HepG2 (cell line): ENCODE results near the gene TMEM127. TPM values are rescaled to one million over a fixed set of nuclear protein-coding genes. Genes with fewer than 3 reads are reported as not detected.

Source experiments
- BRF2 ChIP-seq: sonication (generic); formaldehyde crosslinking; IDR thresholded peaks from 2 replicates; pipeline ENCODE4 v1.8.1; 2022; ENCODE audit warnings: mild to moderate bottlenecking, missing genetic modification reagents
- CSRNP2 ChIP-seq: sonication (generic); formaldehyde crosslinking; conservative IDR thresholded peaks from 2 replicates; pipeline ENCODE4 v1.8.0; 2022; ENCODE audit warnings: low read depth, missing genetic modification reagents
- HOXA7 ChIP-seq: sonication (generic); formaldehyde crosslinking; IDR thresholded peaks from 2 replicates; pipeline ENCODE4 v1.8.1; 2022; ENCODE audit warnings: mild to moderate bottlenecking, missing genetic modification reagents, moderate library complexity
- MAF1 ChIP-seq: sonication (generic); formaldehyde crosslinking; IDR thresholded peaks from 2 replicates; pipeline ENCODE4 v1.5.0; 2020; ENCODE audit warnings: missing genetic modification reagents, borderline replicate concordance
- MED13 ChIP-seq: sonication (generic); formaldehyde crosslinking; IDR thresholded peaks from 2 replicates; pipeline ENCODE4 v1.5.0; 2020; ENCODE audit warnings: missing genetic modification reagents
- MZF1 ChIP-seq: sonication (generic); formaldehyde crosslinking; IDR thresholded peaks from 2 replicates; pipeline ENCODE4 v1.8.1; 2023; ENCODE audit warnings: mild to moderate bottlenecking, missing genetic modification reagents, borderline replicate concordance
- TCF7L2 ChIP-seq: IDR thresholded peaks from 2 replicates; pipeline ENCODE4 v1.6.1; 2011; ENCODE audit warnings: mild to moderate bottlenecking, low read depth, low read length, moderate library complexity
- ZC3H13 ChIP-seq: sonication (generic); formaldehyde crosslinking; IDR thresholded peaks from 2 replicates; pipeline ENCODE4 v1.8.1; 2023; ENCODE audit warnings: mild to moderate bottlenecking, missing genetic modification reagents, moderate library complexity
- ZFP82 ChIP-seq: sonication (generic); formaldehyde crosslinking; IDR thresholded peaks from 2 replicates; pipeline ENCODE4 v1.5.1; 2020; ENCODE audit warnings: mild to moderate bottlenecking, missing genetic modification reagents, borderline replicate concordance
- ZNF18 ChIP-seq: sonication (generic); formaldehyde crosslinking; IDR thresholded peaks from 2 replicates; pipeline ENCODE4 v1.8.0; 2022; ENCODE audit warnings: mild to moderate bottlenecking, missing genetic modification reagents; ENCODE audit not compliant: insufficient replicate concordance
- ZNF354B ChIP-seq: sonication (generic); formaldehyde crosslinking; IDR thresholded peaks from 2 replicates; pipeline ENCODE4 v1.8.0; 2022; ENCODE audit warnings: mild to moderate bottlenecking, missing genetic modification reagents
- ZNF747 ChIP-seq: sonication (generic); formaldehyde crosslinking; IDR thresholded peaks from 2 replicates; pipeline ENCODE4 v1.8.1; 2023; ENCODE audit warnings: missing genetic modification reagents, mild to moderate bottlenecking, borderline replicate concordance
- ZSCAN31 ChIP-seq: sonication (generic); formaldehyde crosslinking; IDR thresholded peaks from 2 replicates; pipeline ENCODE4 v1.5.0; 2020; ENCODE audit warnings: low read depth, mild to moderate bottlenecking, missing genetic modification reagents
- polyA plus RNA-seq, 8 experiments: library from polyadenylated mRNA; depleted of rRNA in 3 of 8; stranded (reverse) in 7 of 8; unstranded in 1 of 8; fragments of >200 nt; fragmentation: Illumina TruSeq in 4 of 8; extraction: Trizol in 4 of 8; gene quantifications; 2 replicates each; pipeline versions ENCODE4 v1.2.1 to v1.2.3, GENCODE V29; 2011 to 2016; ENCODE audit warnings: low read depth in 4 of 8, missing spikeins in 1 of 8, mixed read lengths in 1 of 8; ENCODE audit not compliant: insufficient read depth in 1 of 8
- total RNA-seq, 5 experiments: library from RNA; depleted of rRNA; stranded (reverse); fragments of >200 nt; fragmentation: Illumina TruSeq; extraction: Trizol; gene quantifications; 2 replicates each; pipeline ENCODE4 v1.2.3, GENCODE V29; 2016; ENCODE audit warnings: low read depth in 1 of 5
- TF ChIP-seq, protein P1 (sequence below): sonication (generic); formaldehyde crosslinking; IDR thresholded peaks from 2 replicates; pipeline ENCODE4 v1.5.1; 2020; ENCODE audit warnings: mild to moderate bottlenecking, moderate library complexity, missing genetic modification reagents
- TF ChIP-seq, protein P2 (sequence below): sonication (generic); formaldehyde crosslinking; IDR thresholded peaks from 2 replicates; pipeline ENCODE4 v1.4.0; 2020; ENCODE audit warnings: missing genetic modification reagents

Gene TMEM127
- total and polyA plus RNA-seq, 2 of the 13 experiments (the other 11 are each of a cell fraction or from before 2014, with no cell fraction given): 21.5 to 33.9 TPM

GRCh38 chr2:96260387-96261260 lies 5.2 kb downstream of the TMEM127 start (continued):
- no peak for TF ChIP-seq CSRNP2 (CRISPR knock-in tag)
- no peak for TF ChIP-seq ZSCAN31
- TF ChIP-seq MED13 (CRISPR knock-in tag): peak; percentile 55; the same call in 1 of the 2 replicates
- TF ChIP-seq MZF1 (CRISPR knock-in tag): no peak
- peak; percentile 14; the same call in 1 of the 2 replicates for TF ChIP-seq ZC3H13 (CRISPR knock-in tag)
- peak; percentile 71 for TF ChIP-seq ZNF18 (CRISPR knock-in tag)
- no peak for TF ChIP-seq HOXA7 (CRISPR knock-in tag)
- no peak; the same call in 1 of the 2 replicates for TF ChIP-seq BRF2
- TF ChIP-seq, protein P1, sequence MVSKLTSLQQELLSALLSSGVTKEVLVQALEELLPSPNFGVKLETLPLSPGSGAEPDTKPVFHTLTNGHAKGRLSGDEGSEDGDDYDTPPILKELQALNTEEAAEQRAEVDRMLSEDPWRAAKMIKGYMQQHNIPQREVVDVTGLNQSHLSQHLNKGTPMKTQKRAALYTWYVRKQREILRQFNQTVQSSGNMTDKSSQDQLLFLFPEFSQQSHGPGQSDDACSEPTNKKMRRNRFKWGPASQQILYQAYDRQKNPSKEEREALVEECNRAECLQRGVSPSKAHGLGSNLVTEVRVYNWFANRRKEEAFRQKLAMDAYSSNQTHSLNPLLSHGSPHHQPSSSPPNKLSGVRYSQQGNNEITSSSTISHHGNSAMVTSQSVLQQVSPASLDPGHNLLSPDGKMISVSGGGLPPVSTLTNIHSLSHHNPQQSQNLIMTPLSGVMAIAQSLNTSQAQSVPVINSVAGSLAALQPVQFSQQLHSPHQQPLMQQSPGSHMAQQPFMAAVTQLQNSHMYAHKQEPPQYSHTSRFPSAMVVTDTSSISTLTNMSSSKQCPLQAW (CRISPR knock-in tag): peak; percentile 93; the same call in 1 of the 2 replicates
- no peak for TF ChIP-seq TCF7L2
- TF ChIP-seq ZFP82: 0 out of 2 replicates have a peak, but pooled peaks have one; percentile 17
- peak; percentile 39; the same call in 1 of the 2 replicates for TF ChIP-seq ZNF354B
- TF ChIP-seq, protein P2, sequence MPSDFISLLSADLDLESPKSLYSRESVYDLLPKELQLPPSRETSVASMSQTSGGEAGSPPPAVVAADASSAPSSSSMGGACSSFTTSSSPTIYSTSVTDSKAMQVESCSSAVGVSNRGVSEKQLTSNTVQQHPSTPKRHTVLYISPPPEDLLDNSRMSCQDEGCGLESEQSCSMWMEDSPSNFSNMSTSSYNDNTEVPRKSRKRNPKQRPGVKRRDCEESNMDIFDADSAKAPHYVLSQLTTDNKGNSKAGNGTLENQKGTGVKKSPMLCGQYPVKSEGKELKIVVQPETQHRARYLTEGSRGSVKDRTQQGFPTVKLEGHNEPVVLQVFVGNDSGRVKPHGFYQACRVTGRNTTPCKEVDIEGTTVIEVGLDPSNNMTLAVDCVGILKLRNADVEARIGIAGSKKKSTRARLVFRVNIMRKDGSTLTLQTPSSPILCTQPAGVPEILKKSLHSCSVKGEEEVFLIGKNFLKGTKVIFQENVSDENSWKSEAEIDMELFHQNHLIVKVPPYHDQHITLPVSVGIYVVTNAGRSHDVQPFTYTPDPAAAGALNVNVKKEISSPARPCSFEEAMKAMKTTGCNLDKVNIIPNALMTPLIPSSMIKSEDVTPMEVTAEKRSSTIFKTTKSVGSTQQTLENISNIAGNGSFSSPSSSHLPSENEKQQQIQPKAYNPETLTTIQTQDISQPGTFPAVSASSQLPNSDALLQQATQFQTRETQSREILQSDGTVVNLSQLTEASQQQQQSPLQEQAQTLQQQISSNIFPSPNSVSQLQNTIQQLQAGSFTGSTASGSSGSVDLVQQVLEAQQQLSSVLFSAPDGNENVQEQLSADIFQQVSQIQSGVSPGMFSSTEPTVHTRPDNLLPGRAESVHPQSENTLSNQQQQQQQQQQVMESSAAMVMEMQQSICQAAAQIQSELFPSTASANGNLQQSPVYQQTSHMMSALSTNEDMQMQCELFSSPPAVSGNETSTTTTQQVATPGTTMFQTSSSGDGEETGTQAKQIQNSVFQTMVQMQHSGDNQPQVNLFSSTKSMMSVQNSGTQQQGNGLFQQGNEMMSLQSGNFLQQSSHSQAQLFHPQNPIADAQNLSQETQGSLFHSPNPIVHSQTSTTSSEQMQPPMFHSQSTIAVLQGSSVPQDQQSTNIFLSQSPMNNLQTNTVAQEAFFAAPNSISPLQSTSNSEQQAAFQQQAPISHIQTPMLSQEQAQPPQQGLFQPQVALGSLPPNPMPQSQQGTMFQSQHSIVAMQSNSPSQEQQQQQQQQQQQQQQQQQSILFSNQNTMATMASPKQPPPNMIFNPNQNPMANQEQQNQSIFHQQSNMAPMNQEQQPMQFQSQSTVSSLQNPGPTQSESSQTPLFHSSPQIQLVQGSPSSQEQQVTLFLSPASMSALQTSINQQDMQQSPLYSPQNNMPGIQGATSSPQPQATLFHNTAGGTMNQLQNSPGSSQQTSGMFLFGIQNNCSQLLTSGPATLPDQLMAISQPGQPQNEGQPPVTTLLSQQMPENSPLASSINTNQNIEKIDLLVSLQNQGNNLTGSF (CRISPR knock-in tag): no peak
- no peak for TF ChIP-seq MAF1 (CRISPR knock-in tag)
- no peak for TF ChIP-seq ZNF747 (CRISPR knock-in tag)
